Measurements from ENCODE around the gene DLX6.

Gene DLX6

GRCh38 chr7:96991546-96992191 lies 13.7 kb upstream of the DLX6 start:
- H3K27ac Mint-ChIP-seq = no peak overlapping the region
- no peak for ATAC-seq
- peaks cover 4% of the 10 kb centered on the region for H3K9me3 Mint-ChIP-seq
- peaks cover 89% of the 10 kb centered on the region for H3K27me3 Mint-ChIP-seq
- H3K4me1 Mint-ChIP-seq = peaks cover 6% of the 10 kb centered on the region
- peaks cover 7% of the 10 kb centered on the region for H3K36me3 Mint-ChIP-seq
- no peak overlapping the region for H3K4me3 Mint-ChIP-seq

GRCh38 chr7:96992192-96993005 lies 13.0 kb upstream of the DLX6 start:
- Mint-ChIP-seq H3K9me3 (peaks cover 4% of the 10 kb centered on the region), H3K27me3 (peaks cover 89% of the 10 kb centered on the region), H3K27ac (no peak overlapping the region), H3K4me3 (no peak overlapping the region), H3K4me1 (peaks cover 6% of the 10 kb centered on the region), H3K36me3 (peaks cover 7% of the 10 kb centered on the region)
- ATAC-seq = no peak

DNA sequence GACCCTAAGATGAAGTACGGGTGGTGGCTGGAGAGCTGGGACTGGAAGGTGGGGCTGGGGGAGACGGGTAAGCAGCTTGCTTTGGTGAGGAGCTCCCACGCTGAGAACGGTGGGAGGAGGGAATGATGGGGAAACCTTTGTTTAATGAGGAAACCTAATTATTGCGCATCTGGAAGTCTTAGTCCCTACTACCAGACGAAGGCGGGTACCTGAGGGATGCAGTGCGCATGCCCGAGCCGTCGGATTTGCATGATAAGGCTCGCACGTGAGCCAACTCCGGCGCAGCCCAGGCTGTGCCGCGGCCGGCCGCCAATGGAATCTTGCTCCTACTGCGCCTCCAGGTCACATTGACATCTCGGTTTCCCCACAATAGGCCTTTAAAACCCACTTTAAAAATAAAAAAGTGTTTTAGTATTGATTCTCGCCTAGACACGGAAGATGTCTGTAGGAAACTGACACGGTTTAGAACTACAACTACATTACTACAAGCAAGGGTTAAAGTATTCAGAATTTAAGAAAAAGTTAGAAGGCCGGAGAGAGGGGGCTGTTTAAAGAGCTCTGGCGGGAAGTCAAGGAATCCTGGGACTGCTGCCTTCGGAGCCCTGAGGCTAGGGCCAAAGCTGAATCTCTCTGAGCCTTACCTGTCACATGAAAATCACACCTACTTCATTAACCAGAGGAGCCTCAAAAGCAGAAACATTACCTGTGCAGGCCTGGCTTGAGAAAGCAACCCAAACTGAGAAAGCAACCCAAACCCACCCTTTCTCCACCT lies 12.1 kb upstream of the DLX6 start:
- Mint-ChIP-seq H3K4me3 (no peak overlapping the region), H3K36me3 (peaks cover 7% of the 10 kb centered on the region), H3K27ac (no peak overlapping the region), H3K4me1 (peaks cover 6% of the 10 kb centered on the region), H3K27me3 (peaks cover 98% of the 10 kb centered on the region), H3K9me3 (peaks cover 4% of the 10 kb centered on the region)
- no peak for ATAC-seq

GRCh38 chr7:96993980-96994379 lies 11.4 kb upstream of the DLX6 start:
- H3K9me3 Mint-ChIP-seq = peaks cover 4% of the 10 kb centered on the region
- no peak overlapping the region for H3K4me3 Mint-ChIP-seq
- peaks cover 99% of the 10 kb centered on the region for H3K27me3 Mint-ChIP-seq

DNA sequence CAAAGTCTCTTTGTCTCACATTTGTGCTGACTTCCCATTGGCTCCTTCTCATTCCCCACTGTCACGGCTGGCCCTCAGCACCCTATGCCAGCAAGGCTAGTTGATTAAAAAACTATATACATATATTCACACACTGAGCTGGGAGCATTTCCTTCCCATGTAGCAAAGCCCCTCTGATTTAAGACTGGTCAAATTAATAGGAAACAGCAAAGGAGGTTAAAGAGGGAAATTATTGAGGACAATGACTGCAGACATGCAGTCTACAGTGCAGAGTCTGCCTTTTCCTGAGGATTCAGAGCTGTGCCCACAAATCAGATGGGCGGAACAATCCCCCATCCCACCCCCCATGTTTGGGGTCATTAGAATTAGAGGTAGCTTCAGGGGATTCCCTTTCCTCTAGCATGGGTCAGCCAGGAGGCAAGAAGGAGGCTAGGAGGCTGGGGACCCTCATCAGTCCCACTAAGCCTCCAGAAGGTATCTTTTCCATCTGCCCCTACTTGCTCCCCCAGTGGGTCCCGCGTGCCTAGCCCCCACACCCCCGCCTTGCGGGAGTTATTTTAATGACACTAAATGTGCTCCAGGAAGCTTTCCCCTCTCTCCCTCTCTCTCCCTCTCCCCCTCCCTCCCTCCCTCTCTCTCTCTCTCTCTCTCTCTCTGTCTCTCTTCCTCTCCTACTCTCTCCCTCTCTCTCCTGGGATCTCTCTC lies 9.8 kb upstream of the DLX6 start:
- H3K9me3 Mint-ChIP-seq = peaks cover 4% of the 10 kb centered on the region
- ATAC-seq = no peak
- H3K27ac Mint-ChIP-seq = no peak overlapping the region
- no peak overlapping the region for H3K4me3 Mint-ChIP-seq
- peaks cover 6% of the 10 kb centered on the region for H3K4me1 Mint-ChIP-seq
- peaks cover 7% of the 10 kb centered on the region for H3K36me3 Mint-ChIP-seq
- peaks cover 99% of the 10 kb centered on the region for H3K27me3 Mint-ChIP-seq

More at GRCh38 chr7:96993980-96994379, 11.4 kb upstream of the DLX6 start:
- Mint-ChIP-seq H3K27ac (no peak overlapping the region), H3K36me3 (peaks cover 7% of the 10 kb centered on the region), H3K4me1 (peaks cover 6% of the 10 kb centered on the region)
- no peak for ATAC-seq

GRCh38 chr7:96996111-96996957 lies 9.0 kb upstream of the DLX6 start:
- Mint-ChIP-seq H3K27me3 (peaks cover 100% of the 10 kb centered on the region), H3K4me1 (peaks cover 6% of the 10 kb centered on the region), H3K4me3 (no peak overlapping the region), H3K9me3 (peaks cover 4% of the 10 kb centered on the region), H3K27ac (no peak overlapping the region), H3K36me3 (peaks cover 7% of the 10 kb centered on the region)
- no peak for ATAC-seq

- no peak overlapping the region for H3K4me3 Mint-ChIP-seq
- H3K9me3 Mint-ChIP-seq = peaks cover 4% of the 10 kb centered on the region
- H3K27me3 Mint-ChIP-seq = peaks cover 100% of the 10 kb centered on the region
- no peak for ATAC-seq
- H3K4me1 Mint-ChIP-seq = peaks cover 6% of the 10 kb centered on the region
- H3K36me3 Mint-ChIP-seq = peaks cover 7% of the 10 kb centered on the region
- no peak overlapping the region for H3K27ac Mint-ChIP-seq
Measured at GRCh38 chr7:96996958-96997511, 8.3 kb upstream of the DLX6 start.

DNA sequence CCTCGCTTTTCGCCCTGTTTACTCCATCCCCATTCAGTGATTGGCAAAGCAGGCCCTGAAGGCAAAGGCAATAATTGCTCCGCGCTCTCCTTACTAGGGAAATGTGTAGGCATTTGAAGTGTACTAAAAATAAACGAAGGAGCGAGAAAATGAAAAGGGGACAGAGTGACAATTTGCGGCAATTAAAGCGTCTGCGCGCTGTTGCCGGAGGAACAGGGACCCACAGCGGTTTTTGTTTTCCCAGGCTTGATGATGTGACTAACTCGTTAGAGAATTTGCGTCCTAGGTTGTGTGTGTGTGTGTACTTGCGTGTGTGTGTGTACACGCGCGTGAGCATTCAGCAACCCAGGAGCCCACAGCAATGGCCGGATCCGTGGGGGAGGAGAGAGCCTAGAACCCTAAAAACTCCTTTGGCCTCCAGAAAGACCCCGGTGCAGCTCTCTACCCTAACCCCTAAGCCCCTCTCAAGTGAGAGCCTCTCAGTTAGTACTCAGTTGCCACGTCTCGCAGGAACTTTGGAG lies 7.8 kb upstream of the DLX6 start:
- Mint-ChIP-seq H3K36me3 (peaks cover 5% of the 10 kb centered on the region), H3K27ac (no peak overlapping the region), H3K4me3 (no peak overlapping the region), H3K4me1 (peaks cover 5% of the 10 kb centered on the region), H3K27me3 (peaks cover 100% of the 10 kb centered on the region), H3K9me3 (peaks cover 4% of the 10 kb centered on the region)
- no peak for ATAC-seq

DNA sequence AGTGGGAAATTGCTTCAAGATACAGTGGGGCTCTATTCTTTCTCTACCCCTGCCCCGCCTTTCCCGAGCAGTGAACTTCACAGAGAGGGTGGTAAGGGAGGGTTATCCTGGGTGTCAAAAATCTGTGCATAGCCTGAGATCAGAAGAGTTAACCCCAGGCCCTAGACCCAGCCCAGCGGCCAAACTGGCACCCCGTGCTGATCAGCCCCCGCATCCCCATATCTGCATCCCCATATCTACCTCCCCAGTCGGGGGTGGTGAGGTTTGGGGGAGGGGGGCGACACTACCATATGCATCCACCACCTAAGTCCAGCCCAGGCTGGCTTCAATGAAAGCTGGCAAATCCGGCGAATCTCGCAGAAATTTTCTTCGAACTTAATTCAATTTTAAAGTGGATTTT lies 7.0 kb upstream of the DLX6 start:
- H3K27ac Mint-ChIP-seq = no peak overlapping the region
- H3K4me1 Mint-ChIP-seq = no peaks in the 10 kb centered on the region
- H3K4me3 Mint-ChIP-seq = no peak overlapping the region
- no peaks in the 10 kb centered on the region for H3K36me3 Mint-ChIP-seq
- peaks cover 100% of the 10 kb centered on the region for H3K27me3 Mint-ChIP-seq
- H3K9me3 Mint-ChIP-seq = no peaks in the 10 kb centered on the region
- ATAC-seq = no peak

DNA sequence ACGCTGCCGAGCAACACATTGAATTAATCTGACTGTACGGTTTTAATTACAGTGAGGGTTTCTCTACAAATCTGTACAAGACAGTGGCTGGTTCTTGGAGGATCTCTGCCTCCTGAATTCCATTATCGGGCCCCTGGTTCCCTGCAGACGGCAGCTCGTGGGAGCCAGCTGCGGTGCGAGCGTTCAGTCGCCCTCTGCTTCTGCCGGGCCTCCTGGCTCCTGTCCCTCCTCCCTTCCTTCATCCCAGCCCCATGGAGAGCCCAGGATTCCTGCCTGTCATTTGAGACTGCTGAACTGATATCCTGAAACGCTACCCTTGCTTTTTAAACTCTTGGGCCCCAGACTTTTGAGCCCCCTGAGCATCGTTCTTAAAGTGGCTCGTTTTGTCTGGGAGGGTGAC lies 6.6 kb upstream of the DLX6 start:
- Mint-ChIP-seq H3K4me3 (no peak overlapping the region), H3K27me3 (peaks cover 100% of the 10 kb centered on the region), H3K9me3 (no peaks in the 10 kb centered on the region), H3K4me1 (no peaks in the 10 kb centered on the region), H3K27ac (no peak overlapping the region), H3K36me3 (no peaks in the 10 kb centered on the region)
- no peak for ATAC-seq

- H3K4me1 Mint-ChIP-seq = peaks cover 5% of the 10 kb centered on the region
- no peaks in the 10 kb centered on the region for H3K9me3 Mint-ChIP-seq
- H3K27me3 Mint-ChIP-seq = peaks cover 94% of the 10 kb centered on the region
- H3K27ac Mint-ChIP-seq = no peak overlapping the region
- no peaks in the 10 kb centered on the region for H3K36me3 Mint-ChIP-seq
- no peak for ATAC-seq
- no peak overlapping the region for H3K4me3 Mint-ChIP-seq
Measured at GRCh38 chr7:97001221-97001620, 4.1 kb upstream of the DLX6 start.

DNA sequence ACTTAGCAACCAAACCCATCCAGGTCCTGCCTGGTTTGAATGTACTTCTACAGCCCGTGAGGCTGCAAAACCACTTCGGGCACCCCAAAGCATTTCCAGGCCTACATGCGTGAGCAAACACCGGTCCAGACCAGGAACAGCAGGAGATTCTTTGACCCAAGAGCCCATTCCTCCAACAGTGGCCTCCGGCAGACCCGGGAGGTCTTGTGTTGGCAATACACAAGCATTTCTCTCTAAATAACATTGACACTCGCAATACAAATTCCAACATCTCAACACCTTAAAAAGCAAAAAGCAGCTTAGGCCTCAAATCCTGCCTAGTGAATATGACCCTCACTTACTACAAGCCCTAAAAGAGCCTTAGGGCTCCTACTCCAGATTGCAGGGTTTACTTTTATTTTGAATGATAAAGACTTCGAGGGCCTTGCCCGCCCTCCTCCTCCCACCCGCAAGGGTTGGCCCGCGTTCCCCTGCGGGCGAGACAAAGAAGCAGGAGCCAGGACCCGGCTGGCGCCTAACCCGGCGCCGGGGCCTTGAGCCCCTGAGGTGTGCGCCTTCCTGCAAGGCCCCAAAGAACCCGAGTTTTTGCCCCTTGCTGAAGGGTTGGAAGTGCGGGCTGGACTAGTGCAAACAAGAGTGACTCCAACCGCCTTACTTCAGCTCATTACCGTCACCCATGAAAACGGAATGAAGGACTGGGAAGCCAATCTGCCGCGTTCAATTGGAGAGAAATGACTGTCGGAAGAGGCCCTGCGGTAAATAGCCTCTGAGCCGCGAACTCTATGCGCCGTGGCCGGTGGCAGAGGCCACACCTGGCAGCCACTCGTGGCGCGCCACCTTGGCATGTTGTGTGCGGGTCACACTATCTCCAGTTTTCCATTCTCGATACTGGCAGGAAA lies 3.4 kb upstream of the DLX6 start:
- Mint-ChIP-seq H3K4me3 (no peak overlapping the region), H3K27ac (no peak overlapping the region), H3K27me3 (peaks cover 94% of the 10 kb centered on the region), H3K9me3 (no peaks in the 10 kb centered on the region), H3K36me3 (no peaks in the 10 kb centered on the region), H3K4me1 (peaks cover 11% of the 10 kb centered on the region)
- ATAC-seq = no peak

DNA sequence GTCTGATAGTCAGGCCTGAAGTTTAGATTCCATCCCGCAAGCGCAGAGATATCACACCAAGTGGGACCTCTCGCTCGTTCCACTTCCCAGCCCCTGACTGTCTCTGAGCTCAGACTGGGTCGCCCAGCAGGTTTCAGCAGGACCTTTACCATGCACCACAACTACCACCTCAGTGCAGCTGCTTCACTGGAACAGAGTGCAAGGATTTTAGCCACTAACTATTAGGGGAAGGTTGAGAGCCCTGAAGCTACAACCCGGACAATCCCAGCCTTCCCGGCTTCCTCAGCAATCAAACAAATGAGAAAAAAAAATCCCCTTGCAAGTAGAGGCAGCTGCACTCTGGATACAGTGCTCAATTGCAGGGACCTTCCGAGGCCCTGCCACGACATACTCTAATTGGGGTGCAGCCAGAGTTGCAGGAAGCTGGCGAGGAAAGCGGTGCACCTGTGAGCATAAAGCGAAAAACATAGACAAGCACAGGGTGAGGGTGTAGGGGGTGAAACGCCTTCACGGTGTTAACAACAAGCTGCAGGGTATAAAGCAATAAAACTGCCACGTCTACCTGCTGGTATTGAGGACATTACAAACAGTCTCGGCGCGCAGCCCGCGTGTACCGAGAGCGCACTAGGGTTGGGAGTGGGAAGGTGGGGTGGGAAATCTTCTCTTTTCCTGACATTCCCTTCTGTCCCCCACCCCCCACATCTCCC lies 2.6 kb upstream of the DLX6 start:
- H3K4me3 Mint-ChIP-seq = no peak overlapping the region
- no peaks in the 10 kb centered on the region for H3K9me3 Mint-ChIP-seq
- no peak overlapping the region for H3K27ac Mint-ChIP-seq
- peaks cover 17% of the 10 kb centered on the region for H3K4me1 Mint-ChIP-seq
- peaks cover 94% of the 10 kb centered on the region for H3K27me3 Mint-ChIP-seq
- no peak for ATAC-seq
- no peaks in the 10 kb centered on the region for H3K36me3 Mint-ChIP-seq
